GM21526 (cell line): ENCODE results near the gene RPL4.
"Not testable (repeated sequence)": the region's sequence is repeated elsewhere in the genome, so short reads cannot be mapped to it uniquely, and the experiment has no call there.

Experiments
- ATAC-seq: cut with Tn5 transposase; IDR thresholded peaks from one replicate; pipeline ENCODE4 v1.9.1; 2021; ENCODE audit warnings: moderate library complexity; ENCODE audit not compliant: unreplicated experiment, low FRiP score

Gene RPL4

DNA sequence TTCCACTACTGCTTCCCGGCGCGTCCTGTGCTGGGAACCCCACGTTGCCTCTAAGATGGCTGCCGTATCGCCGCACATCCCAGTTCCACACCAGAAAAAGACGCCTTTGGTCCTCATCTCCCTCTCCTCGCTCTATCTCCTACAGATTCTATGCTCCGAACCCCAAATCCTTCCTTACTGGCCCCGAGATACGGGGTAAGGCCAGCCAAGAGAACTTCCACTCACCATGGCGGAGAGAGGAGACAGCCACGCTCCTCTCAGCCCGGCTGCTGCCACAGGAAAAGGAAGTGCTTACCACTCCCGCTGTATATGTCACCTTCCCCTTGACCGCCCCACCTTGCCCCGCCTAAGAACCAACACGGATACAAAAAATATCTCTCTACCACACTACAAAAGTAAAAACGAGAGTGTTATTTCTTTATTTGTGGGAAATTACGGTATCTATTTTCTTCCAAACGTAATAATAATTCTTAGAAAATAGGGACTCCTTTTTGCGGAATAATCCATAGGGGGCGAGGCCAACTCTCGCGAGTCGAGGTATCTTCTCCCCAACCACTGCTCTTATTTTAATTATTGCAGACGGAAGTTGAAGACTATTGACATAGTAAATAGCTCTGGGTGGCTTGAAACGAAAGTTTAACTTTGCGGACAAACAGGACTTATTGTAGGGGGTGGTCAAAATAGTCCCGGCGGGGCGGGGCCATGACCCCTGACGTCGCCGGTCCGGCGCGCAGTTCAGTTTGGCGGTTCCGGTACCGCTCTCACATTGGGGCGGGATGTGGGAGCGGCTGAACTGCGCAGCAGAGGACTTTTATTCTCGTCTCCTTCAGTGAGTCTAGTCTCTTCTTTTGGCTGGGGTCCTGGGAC is at the start of gene RPL4, which contains the start of gene ZWILCH:
TSS of gene RPL4 (minus strand) at position 293 of the 867 bp plus-strand sequence. CDS start at position 228, 65 bp downstream.
TSS of gene ZWILCH (plus strand) at position 764 of the 867 bp plus-strand sequence. CDS start at position 777, 13 bp downstream.
- ATAC-seq = peak; percentile 67

DNA sequence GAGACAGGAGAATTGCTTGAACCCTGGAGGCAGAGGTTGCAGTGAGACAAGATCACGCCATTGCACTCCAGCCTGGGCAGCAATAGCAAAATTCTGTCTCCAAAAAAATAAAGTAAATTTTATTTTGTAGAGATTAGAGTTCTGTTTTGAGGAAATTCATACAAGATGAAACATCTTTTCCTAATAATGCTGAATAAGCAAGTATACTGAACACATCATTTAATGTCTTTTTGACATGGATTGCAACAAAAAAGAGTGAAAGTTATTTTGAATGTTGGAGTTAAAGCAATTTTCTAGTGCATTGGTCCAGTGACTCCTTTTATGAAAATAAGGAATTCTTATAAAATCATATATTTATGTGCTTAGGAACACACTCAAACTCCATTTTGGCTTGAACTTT is 40.6 kb upstream of the RPL4 start:
- no peak for ATAC-seq

DNA sequence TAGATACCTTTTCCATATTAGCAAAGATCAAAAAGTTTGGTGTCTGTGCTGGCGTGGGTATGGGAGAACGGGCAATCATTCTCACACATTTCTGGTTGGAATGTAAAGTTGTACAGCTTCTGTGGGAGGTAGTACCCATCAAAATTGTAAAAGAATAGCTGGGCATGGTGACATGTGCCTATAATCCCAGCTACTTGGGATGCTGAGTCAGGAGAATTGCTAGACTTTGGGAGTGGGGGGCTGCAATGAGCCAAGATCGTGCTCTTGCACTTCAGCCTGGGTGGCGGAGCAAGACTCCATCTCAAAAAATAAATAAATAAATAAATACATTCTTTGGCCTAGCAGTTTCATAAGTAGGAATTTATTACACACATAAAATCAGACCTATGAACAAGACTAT is 38.2 kb upstream of the RPL4 start:
- ATAC-seq = no peak

DNA sequence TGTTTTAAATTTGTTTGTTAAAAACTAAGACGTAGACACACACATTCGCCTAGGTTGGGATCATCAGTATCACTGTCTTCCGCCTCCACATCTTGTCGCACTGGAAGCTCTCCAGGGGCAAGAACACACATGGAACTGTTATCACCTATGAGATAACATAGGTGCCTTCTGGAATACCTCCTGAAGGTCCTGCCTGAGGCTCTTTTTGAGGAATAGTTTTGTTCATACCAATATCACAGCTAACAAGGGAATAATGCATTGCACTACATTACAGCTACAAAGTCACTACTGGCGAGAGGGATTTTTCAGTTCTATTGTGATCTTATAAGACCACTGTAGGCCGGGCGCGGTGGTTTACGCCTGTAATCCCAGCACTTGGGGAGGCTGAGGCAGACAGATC is 30.4 kb upstream of the RPL4 start:
- ATAC-seq = no peak

DNA sequence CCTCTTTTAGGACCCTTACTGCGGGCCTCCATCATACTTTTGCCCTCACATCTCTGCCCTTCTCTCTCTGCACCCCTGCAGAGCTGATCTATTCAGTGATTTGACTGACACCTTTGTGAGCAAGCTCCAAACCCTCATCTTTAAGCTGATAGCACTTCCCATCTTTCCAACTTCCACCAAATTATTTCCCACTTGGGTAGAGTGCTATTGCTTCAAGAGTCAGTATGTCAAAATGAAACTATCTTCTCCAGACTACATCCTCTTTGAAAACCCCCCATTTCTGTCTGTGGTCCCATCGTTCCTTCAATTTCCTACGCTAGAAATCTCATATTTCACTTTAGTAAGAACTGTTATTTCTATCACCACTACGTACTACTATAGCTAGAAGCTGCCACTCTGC is 20.2 kb upstream of the RPL4 start:
- ATAC-seq = no peak

DNA sequence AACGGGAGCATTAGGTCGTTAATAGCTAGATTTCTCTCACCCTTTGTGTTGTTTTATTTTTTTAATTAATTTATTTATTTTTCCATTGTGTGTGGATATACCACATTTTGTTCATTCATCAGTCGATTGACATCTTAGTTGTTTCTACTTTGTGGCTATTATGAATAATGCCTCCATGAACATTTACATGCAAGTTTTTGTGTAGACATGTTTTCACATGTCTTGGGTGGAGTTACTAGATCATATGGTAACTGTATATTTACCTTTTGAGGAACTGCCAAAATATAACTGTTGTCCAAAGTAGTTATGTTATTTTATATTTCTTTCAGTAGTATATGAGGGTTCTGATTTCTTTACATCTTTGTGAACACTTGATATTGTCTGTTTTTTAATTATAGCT is 19.3 kb upstream of the RPL4 start:
- no peak for ATAC-seq

DNA sequence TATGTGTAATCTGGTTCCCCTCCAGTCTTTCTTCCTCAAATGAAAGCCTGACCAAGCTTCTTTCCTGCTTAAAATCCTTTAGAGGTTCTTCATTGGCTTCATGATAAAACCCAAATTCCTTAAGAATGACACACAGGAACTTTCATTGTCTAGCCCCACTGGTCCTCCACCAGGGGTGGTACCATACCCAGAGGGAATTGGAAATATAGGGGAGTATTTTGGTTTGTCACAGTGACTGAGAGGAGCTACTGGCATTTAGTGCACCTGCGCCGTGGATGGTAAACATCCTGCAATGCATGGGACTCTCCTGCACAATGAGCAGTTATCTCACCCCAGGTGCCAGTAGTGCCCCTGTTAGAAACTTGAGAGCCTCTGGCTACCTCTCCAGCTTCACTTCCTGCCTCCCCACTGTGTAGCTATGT is 11.3 kb upstream of the RPL4 start:
- no peak for ATAC-seq

DNA sequence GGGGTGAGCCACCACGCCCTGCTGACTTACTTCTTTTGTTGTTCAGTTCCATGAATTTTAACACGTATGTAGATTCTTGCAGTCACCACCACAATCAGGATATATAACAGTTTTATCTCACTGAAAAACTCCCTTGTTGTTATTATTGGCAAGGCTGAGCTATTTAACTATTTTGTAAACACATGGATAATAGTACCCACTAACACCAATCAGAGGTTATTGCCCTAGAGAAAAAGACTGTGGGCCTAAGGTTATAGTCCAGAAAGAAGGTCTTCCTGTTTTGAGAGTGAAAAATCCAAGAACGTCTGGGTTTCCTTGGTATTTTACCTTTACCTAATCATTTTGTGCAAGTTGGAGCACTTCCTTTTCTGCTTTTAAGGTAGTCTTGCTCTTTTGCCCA is 9.9 kb upstream of the RPL4 start:
- ATAC-seq = no peak

DNA sequence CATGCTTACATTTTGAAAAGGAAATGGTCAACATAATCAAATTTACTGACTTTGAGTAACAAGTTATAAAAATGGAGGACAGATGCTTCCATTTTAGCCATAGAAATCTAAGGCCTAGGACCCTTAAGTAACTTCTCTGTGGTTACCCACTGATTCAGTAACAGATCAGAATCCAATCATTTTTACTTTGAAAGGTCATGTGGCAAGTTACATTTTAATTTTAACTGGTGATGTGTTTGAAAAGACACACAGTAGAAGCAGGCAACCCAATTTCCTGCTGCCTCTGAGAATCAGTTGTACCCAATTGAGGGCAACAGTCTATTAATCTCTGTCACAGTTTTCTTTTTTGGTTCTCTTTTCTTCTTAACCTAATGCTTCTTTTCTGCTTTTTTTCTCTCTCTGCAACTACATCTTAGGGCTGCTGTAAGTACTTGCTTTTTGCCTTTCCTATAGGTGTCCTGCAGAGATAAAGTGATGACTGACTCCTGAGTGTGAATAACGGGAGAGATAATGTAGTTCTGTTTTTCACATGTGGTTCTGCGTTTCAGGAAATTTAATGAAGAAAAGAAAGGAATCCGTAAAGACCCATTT is 3.7 kb upstream of the RPL4 start:
- ATAC-seq = no peak

DNA sequence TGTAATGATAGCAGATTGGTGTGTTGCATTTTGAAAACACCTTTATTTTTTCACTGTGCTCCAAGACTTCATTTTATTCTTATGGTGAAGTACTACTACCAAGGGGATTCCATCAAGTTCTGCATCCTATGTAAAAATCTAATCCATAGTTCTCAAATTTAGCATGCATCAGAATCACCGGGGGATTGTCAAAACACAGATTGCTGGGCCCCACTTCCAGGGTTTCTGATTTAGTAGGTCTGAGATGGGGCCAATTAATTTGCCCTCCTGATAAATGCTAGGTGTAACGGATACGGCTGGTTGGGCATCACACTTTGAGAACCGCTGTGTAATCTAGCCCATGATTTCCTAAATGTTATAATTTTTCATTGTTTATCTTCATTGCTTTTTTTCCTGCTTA is 1.2 kb upstream of the RPL4 start:
- no peak for ATAC-seq

DNA sequence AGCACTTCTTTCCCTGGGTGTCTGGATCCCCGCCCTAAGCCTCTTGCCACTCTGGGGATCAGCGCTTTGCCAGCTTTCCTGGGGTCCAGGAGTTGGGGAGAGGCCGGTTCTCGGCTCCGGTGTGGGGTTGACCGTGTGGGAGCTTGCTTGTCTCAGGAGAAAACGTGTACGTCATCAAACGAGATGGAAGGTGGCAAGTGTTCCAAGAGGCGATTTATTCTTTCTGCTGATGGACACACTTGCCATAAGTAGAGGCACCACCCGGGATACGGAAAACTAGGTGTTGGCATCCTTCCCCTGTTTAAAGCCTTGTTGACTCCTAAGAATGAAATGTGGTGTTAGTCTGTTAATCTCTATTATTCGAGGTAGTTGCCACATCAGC is 766 bp upstream of the RPL4 start:
- peak; percentile 30 for ATAC-seq

DNA sequence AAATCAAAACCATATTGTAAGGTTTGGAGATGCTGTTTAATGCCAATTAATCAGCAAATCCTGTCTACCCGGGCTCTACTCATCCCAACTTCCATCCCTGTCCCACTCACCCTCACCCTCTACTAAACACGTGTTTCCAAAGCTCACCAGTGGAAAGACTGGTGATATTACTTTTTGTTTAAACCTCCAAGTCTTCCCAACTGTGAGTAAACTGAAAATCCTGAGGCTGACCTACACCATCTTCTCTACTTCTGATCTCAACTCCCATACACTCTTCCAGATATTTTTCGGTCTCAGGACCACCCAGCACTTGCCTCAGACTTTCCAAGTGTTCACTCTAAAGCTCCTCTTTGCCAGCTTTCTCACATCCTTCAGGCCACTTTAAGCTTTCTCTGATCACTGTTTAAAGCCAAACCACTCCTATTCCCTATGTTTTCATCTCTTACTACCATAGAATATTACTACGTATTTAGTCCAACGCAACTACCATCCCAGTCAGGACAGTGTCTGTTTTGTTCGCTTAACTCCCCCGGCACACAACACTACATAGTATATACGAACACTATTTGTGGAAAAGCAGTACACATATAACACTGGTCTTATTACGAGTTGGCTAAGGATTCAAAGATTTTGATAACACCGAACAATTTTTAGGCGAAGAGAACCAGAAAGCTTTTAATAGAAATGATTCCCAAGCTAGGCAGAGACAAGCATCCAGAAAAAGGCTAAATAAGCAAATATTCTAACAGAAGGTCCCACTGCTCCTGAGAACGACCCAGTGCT is 684 bp downstream of the RPL4 start:
- no peak for ATAC-seq

DNA sequence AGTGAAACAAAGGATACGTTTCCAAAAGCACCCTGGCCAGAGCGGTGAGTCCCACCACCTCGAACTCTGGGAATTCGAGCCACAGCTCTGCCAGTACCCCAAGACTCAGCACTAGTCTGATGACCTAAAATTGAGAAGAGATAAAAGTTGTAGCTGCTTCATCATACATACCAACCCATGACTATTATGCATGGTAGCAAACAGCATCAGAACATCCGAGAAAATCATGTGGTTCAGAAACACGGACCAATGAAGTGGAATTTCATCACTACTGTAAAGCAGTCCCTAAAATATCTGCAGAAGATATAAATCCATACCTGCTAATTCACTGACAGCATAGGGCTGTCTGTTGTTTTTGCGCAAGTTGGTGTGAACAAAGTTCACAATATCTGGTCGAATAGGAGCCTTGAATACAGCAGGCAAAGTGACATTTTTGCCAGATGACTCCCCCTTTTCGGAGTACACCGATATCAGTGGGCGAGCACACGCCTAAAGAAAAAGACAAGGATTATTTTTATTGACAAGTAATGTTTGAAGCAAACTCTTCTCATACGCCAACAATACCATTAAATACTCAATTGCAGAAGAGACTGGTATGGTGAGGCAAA is 1.5 kb downstream of the RPL4 start:
- ATAC-seq = not testable (repeated sequence)

DNA sequence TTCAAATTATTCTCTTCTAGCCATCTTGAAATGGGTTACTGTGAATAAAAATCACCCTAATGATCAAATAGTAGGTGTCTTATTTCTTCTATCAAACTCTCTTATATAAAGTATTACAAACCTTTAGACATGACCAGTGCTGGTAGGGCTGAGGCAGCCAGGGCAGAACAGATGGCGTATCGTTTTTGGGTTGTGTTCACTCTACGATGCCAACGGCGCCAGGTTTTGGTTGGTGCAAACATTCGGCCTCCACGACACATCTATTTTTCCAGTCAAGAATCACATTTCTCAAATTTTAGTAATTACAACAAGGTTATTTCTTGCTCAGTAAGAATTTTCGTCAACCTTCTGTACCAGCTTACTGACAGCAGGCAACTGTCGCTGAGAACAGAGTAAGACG is 2.2 kb downstream of the RPL4 start:
- ATAC-seq = no peak

DNA sequence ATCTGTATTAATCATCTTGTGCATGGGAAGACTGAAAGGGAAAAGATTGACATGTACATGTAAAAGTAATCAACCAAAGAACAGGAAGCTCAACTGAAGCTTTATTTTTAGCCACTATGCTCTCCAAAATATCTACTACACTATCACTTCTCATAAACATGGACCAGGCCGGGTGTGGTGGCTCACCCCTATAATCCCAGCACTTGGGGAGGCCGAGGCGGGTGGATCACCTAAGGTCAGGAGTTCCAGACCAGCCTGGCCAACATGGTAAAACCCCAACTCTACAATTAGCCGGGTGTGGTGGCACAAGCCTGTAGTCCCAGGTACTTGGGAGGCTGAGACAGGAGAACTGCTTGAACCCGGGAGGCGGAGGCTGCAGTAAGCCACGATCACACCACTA is 4.3 kb downstream of the RPL4 start:
- ATAC-seq = not testable (repeated sequence)

DNA sequence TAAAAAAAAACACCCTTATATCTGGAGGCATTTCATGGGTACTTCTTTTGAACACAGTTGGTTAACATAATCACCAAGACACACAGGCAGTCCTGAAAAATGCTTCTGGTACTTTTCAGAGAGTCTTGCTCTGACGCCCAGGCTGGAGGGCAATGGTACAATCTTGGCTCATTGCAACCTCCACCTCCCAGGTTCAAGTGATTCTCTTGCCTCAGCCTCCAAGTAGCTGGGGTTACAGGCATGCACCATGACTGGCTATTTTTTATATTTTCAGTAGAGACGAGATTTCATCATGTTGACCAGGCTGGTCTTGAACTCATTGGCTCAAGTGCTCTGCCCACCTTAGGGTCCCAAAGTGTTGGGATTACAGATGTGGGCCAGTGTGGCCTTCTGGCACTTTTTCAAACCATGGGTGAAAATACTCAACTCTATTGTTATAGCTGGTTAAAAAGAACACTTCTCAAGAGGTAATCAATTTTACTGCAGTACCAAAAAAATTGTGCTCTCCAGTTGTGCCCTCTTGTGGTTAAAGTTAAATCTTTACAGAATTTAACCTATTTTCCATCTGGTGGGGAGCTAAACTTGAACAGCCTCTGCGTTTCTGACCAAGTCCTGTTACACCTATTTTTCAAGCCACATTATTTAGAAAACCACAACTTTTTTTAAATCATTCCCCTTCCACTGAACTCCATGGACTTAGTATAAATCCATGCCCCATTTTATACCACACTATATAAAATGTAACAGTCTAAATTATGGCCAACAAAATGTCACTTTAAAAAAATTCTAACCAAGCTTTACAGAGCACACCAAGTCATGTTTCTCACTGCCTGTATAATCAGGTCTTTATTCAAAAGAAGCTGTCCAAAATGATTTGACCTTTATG is 5.9 kb downstream of the RPL4 start:
- ATAC-seq = no peak

DNA sequence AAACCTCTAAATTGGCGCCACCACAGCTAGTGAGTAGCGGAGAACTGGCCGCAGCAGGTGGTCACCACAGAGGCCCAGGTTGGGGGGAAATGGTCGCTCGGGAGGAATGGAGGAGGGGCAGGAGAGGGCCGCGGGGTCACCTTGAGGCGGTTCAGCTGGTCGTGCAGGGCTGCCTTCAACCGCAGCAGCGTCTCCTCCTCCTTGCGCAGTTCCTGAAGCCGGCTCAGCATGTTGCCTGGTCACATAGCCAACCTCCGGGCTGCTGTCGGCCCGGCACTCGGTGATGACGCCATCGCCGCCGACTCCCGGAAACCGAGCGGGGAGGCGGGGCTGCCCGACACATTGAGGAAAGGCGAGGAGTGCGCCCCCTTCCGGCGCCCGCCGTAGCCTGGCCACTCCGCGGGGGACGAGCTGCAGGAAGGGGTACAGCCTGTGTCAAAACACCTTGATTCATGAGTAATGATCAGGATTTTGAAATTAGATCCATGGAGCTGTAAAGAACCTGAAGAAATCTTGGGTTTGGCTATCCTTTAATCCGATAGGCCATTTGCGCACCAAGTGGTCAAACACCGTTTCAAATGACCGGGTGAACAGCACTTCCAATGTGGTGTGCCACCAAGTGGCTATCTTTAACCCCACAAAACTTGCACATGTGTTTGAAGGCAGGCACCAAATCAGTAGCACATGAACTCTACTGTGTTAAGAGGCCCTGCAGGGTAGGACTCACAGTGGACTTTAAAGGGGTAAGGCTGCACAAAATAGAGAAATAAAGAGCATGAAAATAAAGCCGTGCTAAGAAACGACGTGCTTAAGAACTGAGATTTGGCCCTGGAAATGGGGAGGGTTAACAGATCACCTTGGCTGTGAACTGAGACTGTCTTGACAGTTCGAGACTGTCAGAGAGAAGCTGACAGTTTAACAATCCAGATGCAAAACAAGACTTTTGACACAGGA is 6.9 kb downstream of the RPL4 start, which contains the start of gene SNAPC5:
TSS of gene SNAPC5 (minus strand) at position 261 of the 954 bp plus-strand sequence. CDS start at position 230, 31 bp downstream.
- peak; percentile 73 for ATAC-seq

DNA sequence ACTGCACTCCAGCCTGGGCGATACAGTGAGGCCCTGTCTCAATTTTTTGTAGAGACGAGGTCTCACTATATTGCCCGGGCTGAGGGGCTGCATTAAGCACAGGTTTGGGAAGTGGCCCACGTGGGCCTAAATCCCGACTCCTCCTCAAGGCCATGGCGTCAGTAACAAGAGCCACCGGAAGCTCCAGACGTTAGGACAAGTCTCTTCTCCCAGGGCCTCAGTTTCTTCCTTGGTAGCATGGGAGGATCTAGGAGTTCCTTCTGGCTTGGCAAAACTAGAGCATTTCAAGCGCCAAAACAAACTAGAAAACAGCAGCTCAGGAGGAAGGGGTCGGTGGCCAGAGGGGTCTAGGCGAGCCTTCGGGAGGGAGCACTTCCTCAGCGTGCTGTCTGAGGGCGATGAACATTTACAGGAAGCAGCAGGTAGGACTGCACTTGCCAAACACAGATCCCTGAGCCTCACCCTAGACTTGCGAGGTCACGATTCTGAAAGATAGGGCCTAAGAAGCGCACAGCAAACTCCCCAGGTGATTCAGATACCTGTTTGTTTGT is 7.6 kb downstream of the RPL4 start:
- no peak for ATAC-seq
